ENCODE measurements around the gene PTPRG.

The PTPRG gene

GRCh38 chr3:61975199-61975598 is 413.8 kb downstream of the PTPRG start:
- in situ Hi-C loops (cut with HindIII; ENCODE audit: low sequenced_read_pairs) = no loop called here
- H3K4me3 ChIP-seq (ENCODE audit: low read depth, low read length) = no peak overlapping the region
- DNase-seq (ENCODE audit: low read depth) = no peak
- TF ChIP-seq CTCF (IDR thresholded peaks at IDR 0.05; ENCODE audit: low read depth, low read length, missing control alignments) = no peak

GRCh38 chr3:61975936-61976335 is 414.6 kb downstream of the PTPRG start:
- no peak overlapping the region for H3K4me3 ChIP-seq (ENCODE audit: low read depth, low read length)
- DNase-seq (ENCODE audit: low read depth) = no peak
- in situ Hi-C loops (cut with HindIII; ENCODE audit: low sequenced_read_pairs) = no loop called here
- no peak for TF ChIP-seq CTCF (IDR thresholded peaks at IDR 0.05; ENCODE audit: low read depth, low read length, missing control alignments)

GRCh38 chr3:61978460-61979419 is 417.4 kb downstream of the PTPRG start:
- in situ Hi-C loops (cut with HindIII; ENCODE audit: low sequenced_read_pairs) = no loop called here
- TF ChIP-seq CTCF (IDR thresholded peaks at IDR 0.05; ENCODE audit: low read depth, low read length, missing control alignments) = no peak
- H3K4me3 ChIP-seq (ENCODE audit: low read depth, low read length) = no peak overlapping the region
- DNase-seq (ENCODE audit: low read depth) = no peak

- no peak for TF ChIP-seq CTCF (IDR thresholded peaks at IDR 0.05; ENCODE audit: low read depth, low read length, missing control alignments)
- in situ Hi-C loops (cut with HindIII; ENCODE audit: low sequenced_read_pairs) = no loop called here
These were observed 418.3 kb downstream of the PTPRG start for GRCh38 chr3:61979638-61980037.

GRCh38 chr3:61980041-61980440 is 418.7 kb downstream of the PTPRG start:
- in situ Hi-C loops (cut with HindIII; ENCODE audit: low sequenced_read_pairs) = no loop called here

More at GRCh38 chr3:61979638-61980037, 418.3 kb downstream of the PTPRG start:
- no peak for DNase-seq (ENCODE audit: low read depth)
- H3K4me3 ChIP-seq (ENCODE audit: low read depth, low read length) = no peak overlapping the region

GRCh38 chr3:61981060-61981459 is 419.7 kb downstream of the PTPRG start:
- TF ChIP-seq CTCF (IDR thresholded peaks at IDR 0.05; ENCODE audit: low read depth, low read length, missing control alignments) = no peak
- no peak for DNase-seq (ENCODE audit: low read depth)
- H3K4me3 ChIP-seq (ENCODE audit: low read depth, low read length) = no peak overlapping the region
- in situ Hi-C loops (cut with HindIII; ENCODE audit: low sequenced_read_pairs) = no loop called here

More at GRCh38 chr3:61980041-61980440, 418.7 kb downstream of the PTPRG start:
- no peak for DNase-seq (ENCODE audit: low read depth)
- no peak overlapping the region for H3K4me3 ChIP-seq (ENCODE audit: low read depth, low read length)
- no peak for TF ChIP-seq CTCF (IDR thresholded peaks at IDR 0.05; ENCODE audit: low read depth, low read length, missing control alignments)

Measured in astrocyte of the cerebellum (primary cell).